Central memory CD4-positive, alpha-beta T cell (primary cell): Measurements from ENCODE around the gene SLC26A8.
"Not testable (repeated sequence)": the region's sequence is repeated elsewhere in the genome, so short reads cannot be mapped to it uniquely, and the experiment has no call there.

Experiments used
- DNase-seq: peaks from one replicate; pipeline ENCODE4 v3.0.0; 2022

Gene SLC26A8

DNA sequence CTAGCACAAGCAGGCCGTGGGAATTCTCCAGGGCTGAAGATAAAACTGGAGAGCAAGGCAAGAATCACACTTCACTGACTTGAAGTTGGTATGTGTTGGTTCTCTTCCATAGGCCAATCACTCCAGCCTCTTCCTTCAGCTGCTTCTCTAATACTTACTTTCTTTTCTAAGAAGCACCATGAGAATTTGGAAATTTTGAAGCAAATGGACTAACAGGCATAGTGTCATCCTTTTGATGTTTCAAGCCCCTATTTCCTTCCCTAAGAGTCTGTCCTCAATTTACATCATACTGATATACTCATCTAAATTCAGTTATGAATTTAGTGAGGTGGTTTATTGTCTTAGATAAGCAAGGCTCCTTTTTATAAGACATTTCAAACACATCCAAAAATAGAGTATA is 24.0 kb downstream of the SLC26A8 start:
- no peak for DNase-seq

DNA sequence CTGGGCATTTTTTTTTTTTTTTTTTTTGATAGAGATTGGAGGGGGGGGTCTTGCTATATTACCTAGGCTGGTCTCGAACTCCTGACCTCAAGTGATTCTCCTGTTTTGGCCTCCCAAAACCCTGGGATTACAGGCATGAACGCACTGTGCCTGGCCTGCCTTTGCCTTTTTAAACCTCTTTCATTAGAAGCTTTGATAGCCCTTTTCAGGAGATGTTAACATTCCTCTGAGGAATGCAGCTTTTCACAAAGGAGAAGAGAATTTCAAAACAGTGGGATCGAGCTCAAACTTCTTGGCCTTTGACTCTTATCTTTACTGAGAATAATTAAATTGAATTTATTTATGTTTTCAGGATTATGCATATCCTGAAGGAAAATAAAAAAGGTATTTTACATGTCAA is 31.3 kb downstream of the SLC26A8 start:
- no peak for DNase-seq

DNA sequence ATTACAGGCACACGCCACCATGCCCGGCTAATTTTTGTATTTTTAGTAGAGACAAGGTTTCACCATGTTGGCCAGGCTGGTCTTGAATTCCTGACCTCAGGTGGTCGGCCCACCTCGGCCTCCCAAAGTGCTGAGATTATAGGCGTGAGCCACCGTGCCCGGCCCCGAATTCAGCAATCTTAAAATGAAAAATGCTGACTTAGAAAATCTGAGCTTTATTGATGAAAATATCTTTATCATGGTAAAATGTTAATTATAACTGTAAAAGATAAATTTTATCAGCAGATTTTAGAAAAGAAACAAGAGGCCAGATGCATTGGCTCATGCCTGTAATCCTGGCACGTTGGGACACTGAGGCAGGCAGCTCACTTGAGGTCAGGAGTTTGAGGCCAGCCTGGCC is 36.4 kb downstream of the SLC26A8 start:
- not testable (repeated sequence) for DNase-seq

DNA sequence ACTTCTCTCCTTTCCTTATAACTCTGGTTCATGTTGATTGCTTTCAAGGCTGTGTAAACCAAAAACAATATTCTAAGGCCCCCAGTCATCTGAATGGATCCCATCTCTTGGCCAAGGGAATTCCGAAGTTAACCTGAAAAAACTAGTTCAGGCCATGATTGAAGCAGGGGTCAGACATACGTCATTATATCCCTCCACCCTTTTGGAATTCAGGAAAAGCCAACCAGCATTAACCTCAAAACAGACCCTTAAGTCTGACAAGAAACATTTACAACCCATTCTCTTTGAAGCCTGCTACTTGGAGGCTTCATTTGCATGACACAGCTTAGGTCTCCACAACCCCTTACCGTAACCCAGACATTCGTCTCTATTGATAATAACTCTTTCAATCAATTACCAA is 39.7 kb downstream of the SLC26A8 start:
- no peak for DNase-seq

DNA sequence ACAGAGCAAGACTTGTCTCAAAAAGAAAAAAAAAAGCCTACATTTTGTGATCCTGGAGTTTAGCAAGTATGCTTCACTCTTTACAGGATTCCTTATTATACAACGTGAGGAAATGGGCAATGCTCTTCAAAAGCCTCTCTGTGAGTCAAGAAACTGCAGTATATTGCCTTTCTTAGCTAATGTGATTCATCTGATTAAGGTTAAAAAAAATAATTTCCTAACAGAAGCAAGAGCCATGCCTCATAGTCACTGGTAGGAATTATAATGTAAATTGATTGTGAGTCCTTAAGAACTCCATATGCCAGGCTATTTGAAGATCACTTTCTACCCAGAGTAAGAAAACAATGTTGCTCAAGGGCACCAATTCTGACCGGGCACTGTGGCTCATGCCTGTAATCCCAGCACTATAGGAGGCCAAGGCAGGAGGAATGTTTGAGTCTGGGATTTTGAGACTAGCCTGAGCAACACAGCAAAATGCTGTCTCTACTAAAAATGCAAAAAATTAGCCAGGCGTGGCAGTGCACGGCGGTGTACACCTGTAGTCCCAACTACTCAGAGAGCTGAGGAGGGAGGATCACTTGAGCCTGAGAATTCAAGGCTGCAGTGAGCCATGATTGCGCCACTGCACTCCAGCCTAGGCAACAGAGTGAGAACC is 43.3 kb downstream of the SLC26A8 start:
- DNase-seq, result no peak

DNA sequence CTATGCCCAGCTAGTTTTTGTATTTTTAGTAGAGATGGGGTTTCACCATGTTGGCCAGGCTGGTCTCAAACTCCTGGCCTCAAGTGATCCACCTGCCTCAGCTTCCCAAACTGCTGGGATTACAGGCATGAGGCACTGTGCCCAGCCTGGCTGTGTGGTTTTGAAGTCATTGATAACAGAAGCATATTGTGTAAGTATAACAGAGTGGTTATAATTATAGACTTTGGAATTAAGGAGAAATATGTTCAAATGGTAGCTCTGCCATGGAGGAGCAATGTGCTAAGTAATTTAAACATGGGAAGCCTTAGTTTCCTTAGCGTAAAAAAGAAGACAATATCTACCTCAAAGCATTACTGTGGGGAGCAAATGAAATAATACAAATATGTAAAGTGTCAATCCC is 44.3 kb downstream of the SLC26A8 start:
- not testable (repeated sequence) for DNase-seq

DNA sequence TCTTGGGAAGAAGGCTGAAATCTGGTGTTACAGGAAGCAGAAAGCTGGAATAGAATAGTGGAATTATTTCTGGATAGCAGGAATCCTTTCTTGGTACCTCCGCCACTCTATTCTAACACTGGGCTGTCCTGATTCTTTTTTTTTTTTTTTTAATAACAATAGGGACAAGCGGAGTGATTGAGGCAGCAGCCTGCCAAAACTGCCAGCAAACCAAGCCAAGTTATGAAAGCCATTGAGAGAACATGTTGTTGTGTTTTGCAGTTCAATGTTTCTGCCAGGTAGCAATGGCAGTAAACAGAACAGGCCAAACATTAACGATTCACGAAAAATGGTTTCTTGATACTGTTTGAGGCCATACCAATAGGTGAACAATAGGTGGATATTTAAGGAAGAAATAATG is 47.1 kb downstream of the SLC26A8 start:
- DNase-seq, result no peak

DNA sequence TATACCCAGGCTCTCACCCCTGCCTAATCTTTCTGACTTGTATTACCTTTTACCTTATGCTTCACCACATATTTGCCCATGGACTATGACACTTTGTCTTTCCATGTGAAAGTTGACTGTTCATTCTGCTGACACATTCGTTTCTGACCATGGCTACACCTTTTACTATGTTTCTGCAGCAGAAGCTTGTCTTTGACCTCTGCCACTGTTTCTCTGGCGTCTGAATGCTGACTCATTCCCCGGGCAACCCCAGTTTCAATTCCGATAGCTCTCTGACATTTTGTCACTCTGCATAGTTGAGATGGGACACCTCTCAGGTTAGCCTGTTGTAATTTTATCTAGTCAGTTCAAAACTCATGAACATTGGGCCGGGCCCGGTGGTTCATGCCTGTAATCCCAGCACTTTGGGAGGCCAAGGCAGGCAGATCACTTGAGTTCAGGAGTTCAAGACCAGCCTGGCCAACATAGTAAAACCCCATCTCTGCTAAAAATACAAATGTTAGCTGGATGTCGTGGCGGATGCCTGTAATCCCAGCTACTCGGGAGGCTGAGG is 50.7 kb downstream of the SLC26A8 start:
- DNase-seq, result no peak

DNA sequence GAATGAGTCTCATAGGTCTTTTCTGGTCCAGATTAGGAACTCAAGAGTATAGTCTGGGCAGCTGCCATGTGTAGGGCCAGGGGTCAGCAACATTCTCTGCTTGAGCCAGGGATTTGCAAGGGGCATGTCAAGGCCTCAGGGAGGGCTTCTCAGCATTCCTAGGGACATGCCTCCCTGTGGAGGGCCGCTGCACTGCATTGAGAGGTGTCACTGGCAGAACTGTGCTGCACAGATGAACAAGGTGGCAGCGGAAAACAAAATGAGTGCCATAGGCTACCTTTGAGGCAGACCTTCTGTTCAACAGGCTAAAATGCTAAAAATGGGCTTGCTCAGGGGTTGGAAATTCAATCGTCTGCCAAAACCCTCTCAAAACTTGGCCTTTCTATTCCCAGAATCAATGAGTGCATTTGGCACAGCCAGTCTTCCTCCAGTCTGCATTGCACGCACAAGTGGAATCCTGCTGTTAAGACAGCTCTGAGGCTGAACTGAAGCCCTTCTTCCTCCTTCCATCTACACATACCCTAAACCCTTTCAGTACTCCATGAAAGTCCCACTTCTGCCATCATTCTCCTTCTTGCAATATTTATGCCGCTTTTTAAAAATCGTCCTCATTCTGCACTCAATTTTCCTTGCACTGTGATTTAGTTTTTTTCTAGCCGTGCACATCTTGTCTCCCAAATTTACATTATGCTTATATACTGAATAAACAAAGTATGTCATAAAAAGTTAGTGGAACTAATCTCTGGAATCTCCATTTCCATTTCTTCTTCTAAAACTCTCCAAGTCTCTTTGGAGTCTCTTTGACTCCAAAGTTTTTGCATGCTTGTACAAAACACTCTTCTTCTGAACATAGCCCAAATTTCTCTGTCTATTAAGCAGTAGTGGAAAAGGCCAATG is 51.7 kb downstream of the SLC26A8 start:
- DNase-seq, result no peak

DNA sequence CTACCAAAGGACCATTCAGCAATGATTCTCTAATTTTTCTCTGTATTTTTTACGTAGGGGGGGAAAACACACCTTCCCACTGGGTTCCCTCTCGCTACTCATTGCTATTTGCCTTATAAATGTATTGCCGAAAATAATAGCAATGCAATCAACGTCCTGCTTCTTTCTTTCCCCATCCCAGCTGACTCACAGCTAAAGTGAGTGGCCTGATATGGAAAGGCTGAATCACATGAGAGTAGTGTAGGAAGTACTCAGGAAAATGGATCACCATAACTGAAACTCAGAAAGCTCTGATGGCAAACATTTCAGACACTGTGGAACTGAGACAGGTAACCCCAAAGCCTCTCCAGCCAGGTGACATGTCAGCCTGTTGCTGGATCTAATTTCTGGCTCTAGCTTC is 54.3 kb downstream of the SLC26A8 start:
- DNase-seq, result no peak

DNA sequence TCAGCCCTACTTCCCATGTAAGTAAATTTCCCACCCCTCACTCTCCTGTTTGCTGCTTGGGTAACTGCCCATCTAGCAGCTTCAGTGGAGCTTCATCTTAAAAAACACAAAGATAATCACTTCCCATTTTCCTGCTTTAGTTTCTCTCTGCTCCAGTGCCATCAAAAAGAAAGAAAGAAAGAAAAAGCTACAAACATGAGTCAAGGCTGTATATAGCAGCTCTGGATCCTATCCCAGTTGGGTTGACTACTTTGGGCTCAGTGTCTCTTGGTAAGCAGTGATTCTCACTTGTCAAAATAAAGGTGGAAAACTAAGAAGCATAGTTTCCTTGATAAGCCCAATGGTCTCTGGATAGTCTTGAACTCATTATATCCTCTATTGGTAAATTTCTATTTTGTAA is 54.8 kb downstream of the SLC26A8 start:
- no peak for DNase-seq

DNA sequence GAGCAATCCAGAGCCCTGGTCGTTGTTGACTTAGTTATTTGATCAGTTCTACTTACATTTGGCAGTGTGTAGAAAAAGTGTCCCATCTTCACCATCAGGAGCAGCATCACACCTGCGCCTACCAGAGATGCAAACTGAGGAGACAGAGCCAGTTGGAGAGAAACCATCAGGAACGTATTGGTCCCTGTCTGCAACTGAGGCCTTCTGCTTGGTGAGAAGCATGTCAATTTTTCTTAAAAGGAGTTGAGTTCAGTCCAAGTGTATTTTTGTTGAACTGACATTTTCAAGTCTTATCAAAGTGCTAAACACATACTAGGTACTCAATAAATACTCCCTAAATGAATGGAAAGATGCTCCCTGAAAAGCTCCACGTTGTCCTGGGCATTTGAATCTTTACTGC is 55.6 kb downstream of the SLC26A8 start:
- no peak for DNase-seq

DNA sequence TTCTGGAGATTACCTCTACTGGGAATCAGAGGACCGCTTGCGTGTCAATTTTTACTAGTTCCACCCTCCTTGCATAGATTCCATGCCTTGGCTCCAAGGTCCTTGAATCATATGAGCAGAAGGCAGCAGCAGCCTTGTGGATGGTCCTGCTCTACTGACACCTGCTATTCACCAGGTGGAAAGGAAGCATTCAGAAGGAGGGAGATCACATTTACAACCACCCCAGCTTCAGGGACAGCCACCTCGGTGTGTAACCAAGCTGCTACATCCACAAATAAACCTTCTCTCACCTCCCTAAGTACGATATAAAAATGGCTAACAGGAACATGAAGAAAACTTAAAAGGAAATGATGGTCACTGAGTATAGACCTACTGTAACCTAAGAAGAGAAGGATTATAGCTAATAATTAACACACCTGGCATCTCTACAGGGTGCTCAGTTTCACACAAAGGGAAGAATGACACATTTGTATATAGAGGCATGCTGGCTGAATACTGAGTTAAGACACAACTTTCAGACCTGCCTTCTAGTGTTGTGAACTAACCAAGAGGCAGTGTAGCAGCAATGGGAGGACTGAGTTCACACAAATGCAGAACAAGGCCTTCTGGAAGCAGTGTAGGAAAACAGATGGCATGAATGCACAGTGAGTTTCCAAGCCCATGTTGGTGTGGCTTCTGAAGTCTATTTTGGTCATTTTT is 57.2 kb downstream of the SLC26A8 start:
- no peak for DNase-seq

DNA sequence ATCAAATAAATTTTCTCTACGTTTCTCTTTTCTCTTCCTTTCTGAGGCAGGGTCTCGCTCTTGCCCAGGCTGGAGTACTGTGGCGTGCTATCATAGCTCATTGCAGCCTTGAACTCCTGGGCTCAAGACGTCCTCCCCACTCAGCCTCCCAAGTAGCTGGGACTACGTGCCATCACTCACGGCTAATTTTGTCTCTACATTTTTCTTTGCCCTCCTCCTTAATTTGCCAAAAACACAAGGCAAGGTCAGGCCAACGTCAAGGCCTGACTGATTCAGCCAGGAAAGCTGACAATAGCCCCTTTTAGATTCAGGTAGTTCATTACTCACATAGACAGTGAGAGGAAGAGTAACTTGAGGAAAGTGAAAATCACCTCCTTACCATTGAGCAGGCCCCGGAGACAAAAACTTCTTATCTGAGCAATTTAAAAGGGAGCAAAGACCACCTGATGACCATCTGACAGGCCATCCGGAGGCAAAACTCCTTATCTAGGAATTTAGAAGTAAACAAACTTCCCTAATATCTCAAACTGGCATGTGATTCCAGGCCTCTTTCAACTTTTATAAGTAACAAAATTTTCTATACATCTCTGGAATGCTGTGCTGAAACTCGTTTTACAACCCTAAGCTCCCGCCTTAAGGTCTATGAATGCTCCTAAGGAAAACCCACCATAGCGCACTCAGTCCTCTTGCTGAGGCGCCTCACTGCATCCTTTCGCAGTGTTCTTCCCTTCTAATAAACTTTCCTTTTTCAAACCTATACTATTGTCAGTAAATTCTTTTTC is 61.5 kb downstream of the SLC26A8 start:
- no peak for DNase-seq

DNA sequence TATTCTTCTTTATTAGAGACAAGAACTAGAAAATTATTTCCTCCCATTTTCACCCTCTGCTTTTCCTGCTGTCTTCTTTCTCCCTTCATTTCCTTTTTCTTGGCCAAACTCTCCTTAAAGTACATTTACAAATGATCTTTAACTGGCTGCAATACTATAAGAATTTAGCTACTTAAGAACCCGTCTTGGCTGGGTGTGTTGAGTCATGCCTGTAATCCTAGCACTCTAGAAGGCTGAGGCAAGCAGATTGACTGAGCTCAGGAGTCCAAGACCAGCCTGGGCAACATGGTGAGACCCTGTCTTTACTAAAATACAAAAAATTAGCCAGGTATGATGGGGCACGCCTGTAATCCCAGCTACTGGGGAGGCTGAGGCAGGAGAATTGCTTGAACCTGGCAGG is 64.3 kb downstream of the SLC26A8 start:
- no peak for DNase-seq

DNA sequence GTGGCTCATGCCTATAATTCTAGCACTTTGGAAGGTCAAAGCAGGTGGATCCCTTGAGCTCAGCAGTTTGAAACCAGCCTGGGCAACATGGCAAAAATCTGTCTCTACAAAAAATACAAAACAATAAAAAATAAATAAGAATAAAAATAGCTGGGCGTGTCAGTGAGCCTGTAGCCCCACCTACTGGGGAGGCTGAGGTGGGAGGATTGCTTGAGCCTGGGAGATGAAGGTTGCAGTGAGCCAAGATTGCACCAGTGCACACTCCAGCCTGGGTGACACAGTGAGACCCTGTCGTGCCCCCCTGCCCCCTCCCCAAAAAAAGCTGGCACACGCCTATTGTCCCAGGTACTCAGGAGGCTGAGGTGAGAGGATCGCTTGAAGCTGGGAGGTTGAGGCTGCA is 68.5 kb downstream of the SLC26A8 start:
- DNase-seq, result no peak

DNA sequence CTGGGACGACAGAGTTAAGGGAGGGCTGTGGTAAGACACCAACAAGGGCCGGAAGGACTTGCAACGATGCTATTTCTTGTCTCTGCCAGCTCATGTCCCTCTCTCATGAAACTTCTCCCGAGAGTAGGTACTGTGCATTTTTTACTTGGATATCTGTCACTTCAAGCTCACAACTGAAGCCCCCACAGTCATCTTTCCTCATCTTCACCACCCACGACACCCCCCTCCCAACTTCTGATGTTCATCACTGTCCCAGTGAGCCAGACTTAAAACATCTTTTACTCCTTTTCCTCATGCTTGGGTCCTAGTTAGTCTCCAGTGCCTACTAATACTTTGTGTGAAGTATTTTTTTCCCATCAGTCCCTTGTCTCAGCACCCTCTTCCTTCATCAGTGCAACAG is 68.9 kb downstream of the SLC26A8 start:
- DNase-seq, result no peak

DNA sequence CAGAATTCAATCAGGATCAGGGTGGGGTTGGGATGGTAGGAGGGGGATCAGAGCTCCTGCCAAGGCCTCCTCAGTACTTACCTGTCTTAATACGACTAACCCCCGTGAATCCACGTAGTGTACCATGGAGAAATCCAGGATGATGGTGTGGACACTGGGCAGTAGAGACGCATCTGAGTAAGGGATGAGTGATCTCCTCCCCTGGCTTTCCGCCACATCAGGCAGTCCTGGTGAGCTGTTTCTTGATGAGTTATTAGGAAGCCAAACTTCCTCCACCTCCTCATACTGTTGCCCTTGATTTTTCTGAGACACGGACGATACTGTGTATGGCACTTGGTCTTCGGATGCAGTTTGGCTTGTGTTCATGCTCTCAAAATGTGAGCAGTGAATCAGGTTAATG is 69.4 kb downstream of the SLC26A8 start:
- no peak for DNase-seq

DNA sequence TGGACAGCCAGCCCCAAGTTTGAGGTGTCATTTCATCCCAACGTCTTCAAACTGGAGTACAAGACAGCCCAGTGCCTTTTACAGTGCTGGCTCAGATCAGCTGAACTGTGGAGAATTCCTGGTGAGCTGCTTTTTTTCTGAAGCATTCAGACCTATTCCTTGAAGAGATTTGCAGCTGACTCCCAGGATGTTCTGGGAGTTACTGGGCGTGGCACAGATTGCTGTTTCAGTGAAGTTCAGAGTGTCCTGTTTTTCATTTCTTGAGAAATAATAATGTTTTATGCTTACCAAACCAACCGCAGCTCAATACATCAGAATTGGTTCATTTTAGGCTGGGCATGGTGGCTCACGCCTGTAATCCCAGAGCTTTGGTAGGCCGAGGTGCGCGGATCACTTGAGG is 70.1 kb downstream of the SLC26A8 start:
- DNase-seq, result no peak

DNA sequence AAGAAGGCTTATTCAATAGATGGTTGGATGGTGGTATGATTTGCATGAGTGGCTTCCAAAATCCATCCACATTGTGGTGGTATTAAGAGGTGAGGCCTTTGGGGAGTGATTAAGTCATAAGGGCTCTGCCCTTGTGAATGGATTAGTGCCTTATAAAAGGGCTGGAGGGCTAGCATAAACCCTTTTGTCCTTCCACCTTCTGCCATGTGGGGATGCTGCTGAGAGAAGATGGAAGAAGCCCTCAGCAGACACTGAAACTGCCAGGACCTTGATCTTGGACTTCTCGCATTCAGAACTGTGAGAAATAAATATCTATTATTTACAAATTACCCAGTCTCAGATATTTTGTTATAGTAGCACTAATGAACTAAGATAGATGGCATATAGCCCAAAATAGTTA is 75.7 kb downstream of the SLC26A8 start:
- no peak for DNase-seq

DNA sequence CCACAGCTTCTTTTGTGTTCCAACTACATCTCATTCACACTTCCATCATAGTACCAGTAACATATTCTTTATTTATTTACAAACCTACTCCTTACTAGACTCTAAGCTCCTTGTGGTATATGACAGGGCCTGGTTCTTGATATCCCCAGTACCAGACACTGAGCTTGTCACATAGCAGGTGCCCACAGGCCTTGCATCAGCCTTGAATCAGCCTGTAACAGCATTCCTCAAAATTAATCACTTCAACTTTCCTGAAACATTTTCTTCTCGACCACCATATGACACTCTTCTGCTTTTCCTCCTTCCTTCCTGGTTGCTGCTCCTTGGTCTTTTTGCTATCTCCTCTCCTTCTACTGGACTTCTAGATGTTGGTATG is 78.8 kb downstream of the SLC26A8 start:
- DNase-seq, result no peak

DNA sequence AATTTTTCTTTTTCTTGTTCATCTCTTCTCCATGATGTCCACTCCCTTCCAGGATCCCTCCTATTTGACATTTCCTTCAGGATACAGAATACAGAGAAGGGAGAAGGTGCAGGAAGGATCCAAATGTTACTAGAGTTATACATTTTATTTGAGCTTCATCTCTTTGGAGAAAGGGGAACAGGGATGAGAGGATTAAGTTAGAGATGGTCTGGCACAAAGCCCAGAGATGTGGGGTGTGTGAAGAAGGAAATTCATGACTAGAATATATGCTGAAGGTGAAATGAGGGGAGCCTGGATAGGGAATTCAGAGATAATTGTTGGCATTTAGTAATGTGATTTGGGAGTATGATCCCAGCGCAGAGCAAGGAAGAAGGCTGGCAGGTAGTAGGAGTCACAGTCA is 81.1 kb downstream of the SLC26A8 start:
- DNase-seq, result no peak

DNA sequence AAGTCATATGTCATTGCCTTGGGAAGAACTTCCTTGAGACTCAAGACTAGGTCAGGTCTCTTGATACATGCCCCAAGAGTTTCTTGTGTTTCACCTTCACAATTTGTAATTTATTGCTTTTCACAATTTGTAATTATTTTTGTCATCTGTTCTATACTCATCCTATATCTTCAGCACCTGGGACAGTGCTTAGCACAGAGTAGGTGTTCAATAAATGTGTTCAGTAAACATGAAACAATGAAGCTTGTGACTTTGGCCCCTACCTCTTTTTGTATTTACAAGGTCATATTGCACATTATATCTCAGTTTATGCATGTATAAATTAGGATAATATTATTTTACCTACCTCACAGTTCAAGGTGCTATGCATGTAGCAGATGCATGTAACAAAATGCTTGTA is 82.1 kb downstream of the SLC26A8 start:
- no peak for DNase-seq
